Osteoblast (primary cell): Measurements from ENCODE around the gene VAV3. TPM values are rescaled to one million over a fixed set of nuclear protein-coding genes. Genes with fewer than 3 reads are reported as not detected.
A peak's percentile ranks its signal among the peaks of the same experiment; 100 is the strongest.

Source experiments
- DNase-seq: peaks from one replicate; pipeline ENCODE4 v3.0.0; 2011; ENCODE audit warnings: low spot score, mixed read lengths; ENCODE audit not compliant: insufficient read length; ENCODE audit errors: missing footprints
- H2AFZ ChIP-seq: 2 replicates; pipeline ENCODE4 v1.6.0; 2011; ENCODE audit warnings: mild to moderate bottlenecking, low read length
- H3K27ac ChIP-seq: 2 replicates; pipeline ENCODE4 v1.5.1; 2011; ENCODE audit warnings: mild to moderate bottlenecking, low read depth, low read length, moderate library complexity
- H3K27me3 ChIP-seq: 2 replicates; pipeline ENCODE4 v1.6.0; 2012; ENCODE audit warnings: mild to moderate bottlenecking, control low read depth, inconsistent platforms, low read length, moderate library complexity; ENCODE audit not compliant: insufficient read depth
- H3K36me3 ChIP-seq: 2 replicates; pipeline ENCODE4 v1.5.1; 2011; ENCODE audit warnings: mild to moderate bottlenecking, low read length, control low read depth, moderate library complexity; ENCODE audit not compliant: insufficient read depth
- H3K4me1 ChIP-seq: 2 replicates; pipeline ENCODE4 v1.5.1; 2011; ENCODE audit warnings: mild to moderate bottlenecking, low read length, control low read depth, moderate library complexity; ENCODE audit not compliant: insufficient read depth
- H3K4me2 ChIP-seq: 2 replicates; pipeline ENCODE4 v1.6.0; 2011; ENCODE audit warnings: mild to moderate bottlenecking, low read length; ENCODE audit not compliant: insufficient read depth
- H3K4me3 ChIP-seq: fragments of 200-600 bp; sonication (generic); 3 replicates; pipeline ENCODE4 v1.5.1; 2012; ENCODE audit warnings: mild to moderate bottlenecking, low read length, inconsistent platforms; ENCODE audit not compliant: insufficient read depth
- H3K79me2 ChIP-seq: 2 replicates; pipeline ENCODE4 v1.6.0; 2012; ENCODE audit warnings: mild to moderate bottlenecking, low read length, control low read depth, inconsistent platforms; ENCODE audit not compliant: insufficient read depth
- H3K9me3 ChIP-seq: 2 replicates; pipeline ENCODE4 v1.5.1; 2011; ENCODE audit warnings: low read depth, low read length, control low read depth
- H4K20me1 ChIP-seq: 2 replicates; pipeline ENCODE4 v1.6.0; 2012; ENCODE audit warnings: mild to moderate bottlenecking, low read length, control low read depth; ENCODE audit not compliant: insufficient read depth
- CTCF ChIP-seq: IDR thresholded peaks from 2 replicates; pipeline ENCODE4 v1.5.1; 2011; ENCODE audit warnings: mild to moderate bottlenecking, low read depth, low read length, moderate library complexity; ENCODE audit errors: extremely low read depth
- total RNA-seq: library from RNA; depleted of rRNA; stranded (reverse); fragments of >200 nt; gene quantifications from 2 replicates; pipeline ENCODE4 v1.2.3, GENCODE V29; 2012

VAV3 gene
- total RNA-seq, 1 donor = 0.72 TPM

GRCh38 chr1:107843989-107844388 is 121.0 kb downstream of the VAV3 start:
- Histone ChIP-seq H3K36me3 (no peaks in the 10 kb centered on the region), H3K4me1 (no peaks in the 10 kb centered on the region), H4K20me1 (no peaks in the 10 kb centered on the region), H3K27ac (no peak overlapping the region), H2AFZ (no peak overlapping the region), H3K4me3 (no peak overlapping the region), H3K79me2 (no peaks in the 10 kb centered on the region), H3K9me3 (no peaks in the 10 kb centered on the region), H3K4me2 (no peak overlapping the region), H3K27me3 (no peaks in the 10 kb centered on the region)
- DNase-seq = no peak
- no peak for TF ChIP-seq CTCF

GRCh38 chr1:107842241-107842640 is 122.7 kb downstream of the VAV3 start:
- Histone ChIP-seq H3K27me3 (no peaks in the 10 kb centered on the region), H3K4me1 (no peaks in the 10 kb centered on the region), H3K9me3 (no peaks in the 10 kb centered on the region), H4K20me1 (no peaks in the 10 kb centered on the region), H3K36me3 (no peaks in the 10 kb centered on the region), H3K27ac (no peak overlapping the region), H3K4me3 (no peak overlapping the region), H3K79me2 (no peaks in the 10 kb centered on the region), H2AFZ (peak overlapping the region; percentile 11), H3K4me2 (no peak overlapping the region)
- DNase-seq = peak; percentile 6
- TF ChIP-seq CTCF = no peak

- no peak for DNase-seq
- no peak for TF ChIP-seq CTCF
- Histone ChIP-seq H3K4me1 (no peaks in the 10 kb centered on the region), H3K27ac (no peak overlapping the region), H3K4me3 (no peak overlapping the region), H3K36me3 (no peaks in the 10 kb centered on the region), H3K4me2 (no peak overlapping the region), H3K27me3 (no peaks in the 10 kb centered on the region), H3K9me3 (no peaks in the 10 kb centered on the region), H2AFZ (no peak overlapping the region), H3K79me2 (no peaks in the 10 kb centered on the region), H4K20me1 (no peaks in the 10 kb centered on the region)
Measured at GRCh38 chr1:107840725-107841124, 124.3 kb downstream of the VAV3 start.

- TF ChIP-seq CTCF = no peak
- no peaks in the 10 kb centered on the region for H3K9me3 ChIP-seq
- H3K27ac ChIP-seq = no peak overlapping the region
- no peaks in the 10 kb centered on the region for H3K79me2 ChIP-seq
- H2AFZ ChIP-seq = no peak overlapping the region
- H3K27me3 ChIP-seq = no peaks in the 10 kb centered on the region
- DNase-seq = no peak
- no peak overlapping the region for H3K4me3 ChIP-seq
- H4K20me1 ChIP-seq = no peaks in the 10 kb centered on the region
- no peaks in the 10 kb centered on the region for H3K36me3 ChIP-seq
- no peak overlapping the region for H3K4me2 ChIP-seq
- H3K4me1 ChIP-seq = no peaks in the 10 kb centered on the region
Measured at GRCh38 chr1:107838056-107838455, 126.9 kb downstream of the VAV3 start.
